Measurements from ENCODE around the gene RAD51B.

Gene RAD51B

DNA sequence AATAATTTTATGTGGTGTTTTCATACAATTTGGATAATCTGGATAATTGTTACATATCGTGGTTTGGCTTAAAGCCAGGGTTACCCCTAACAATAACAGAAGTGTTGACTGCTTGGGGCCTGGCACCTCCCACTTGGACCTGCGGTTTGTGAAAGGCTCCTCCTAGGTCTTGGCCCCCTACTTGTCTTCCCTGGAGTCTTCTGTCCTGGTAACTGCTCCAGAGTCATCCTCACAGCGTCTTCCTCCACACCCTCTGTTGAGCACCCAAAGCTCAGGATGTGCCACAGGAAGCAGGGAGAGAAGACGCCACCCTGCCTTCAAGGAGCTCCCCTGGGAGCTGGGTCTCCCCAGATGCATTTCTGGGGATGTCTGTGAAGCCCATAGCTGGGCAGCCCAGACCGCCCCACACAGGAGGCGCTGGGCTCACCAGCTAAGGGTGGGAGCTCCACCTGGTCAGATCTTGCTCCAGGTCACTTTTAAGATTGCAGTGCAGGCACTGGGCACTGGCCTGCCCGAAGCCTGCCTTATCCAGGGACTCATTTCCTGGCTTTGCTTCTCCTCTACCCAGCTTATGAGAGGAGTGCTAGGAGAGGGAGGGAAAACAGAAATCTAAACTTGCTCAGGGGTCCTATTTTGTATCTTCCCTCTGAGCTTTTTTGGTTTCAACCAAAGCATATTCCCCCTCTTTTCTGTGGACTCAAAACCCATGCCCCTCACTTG, 875.1 kb downstream of the RAD51B start:
- no peak for DNase-seq (ENCODE audit: low read depth in 1 of 2, low spot score in 1 of 2)
- no peaks in the 10 kb centered on the region for H3K27me3 ChIP-seq (ENCODE audit: insufficient read depth, poor library complexity, severe bottlenecking)
- no peak for TF ChIP-seq POLR2AphosphoS5 (IDR thresholded peaks at IDR 0.05; ENCODE audit: low read depth)
- TF ChIP-seq, protein P1, sequence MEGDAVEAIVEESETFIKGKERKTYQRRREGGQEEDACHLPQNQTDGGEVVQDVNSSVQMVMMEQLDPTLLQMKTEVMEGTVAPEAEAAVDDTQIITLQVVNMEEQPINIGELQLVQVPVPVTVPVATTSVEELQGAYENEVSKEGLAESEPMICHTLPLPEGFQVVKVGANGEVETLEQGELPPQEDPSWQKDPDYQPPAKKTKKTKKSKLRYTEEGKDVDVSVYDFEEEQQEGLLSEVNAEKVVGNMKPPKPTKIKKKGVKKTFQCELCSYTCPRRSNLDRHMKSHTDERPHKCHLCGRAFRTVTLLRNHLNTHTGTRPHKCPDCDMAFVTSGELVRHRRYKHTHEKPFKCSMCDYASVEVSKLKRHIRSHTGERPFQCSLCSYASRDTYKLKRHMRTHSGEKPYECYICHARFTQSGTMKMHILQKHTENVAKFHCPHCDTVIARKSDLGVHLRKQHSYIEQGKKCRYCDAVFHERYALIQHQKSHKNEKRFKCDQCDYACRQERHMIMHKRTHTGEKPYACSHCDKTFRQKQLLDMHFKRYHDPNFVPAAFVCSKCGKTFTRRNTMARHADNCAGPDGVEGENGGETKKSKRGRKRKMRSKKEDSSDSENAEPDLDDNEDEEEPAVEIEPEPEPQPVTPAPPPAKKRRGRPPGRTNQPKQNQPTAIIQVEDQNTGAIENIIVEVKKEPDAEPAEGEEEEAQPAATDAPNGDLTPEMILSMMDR (IDR thresholded peaks at IDR 0.05; ENCODE audit: insufficient read depth, low read length): no peak
- TF ChIP-seq, protein P2, sequence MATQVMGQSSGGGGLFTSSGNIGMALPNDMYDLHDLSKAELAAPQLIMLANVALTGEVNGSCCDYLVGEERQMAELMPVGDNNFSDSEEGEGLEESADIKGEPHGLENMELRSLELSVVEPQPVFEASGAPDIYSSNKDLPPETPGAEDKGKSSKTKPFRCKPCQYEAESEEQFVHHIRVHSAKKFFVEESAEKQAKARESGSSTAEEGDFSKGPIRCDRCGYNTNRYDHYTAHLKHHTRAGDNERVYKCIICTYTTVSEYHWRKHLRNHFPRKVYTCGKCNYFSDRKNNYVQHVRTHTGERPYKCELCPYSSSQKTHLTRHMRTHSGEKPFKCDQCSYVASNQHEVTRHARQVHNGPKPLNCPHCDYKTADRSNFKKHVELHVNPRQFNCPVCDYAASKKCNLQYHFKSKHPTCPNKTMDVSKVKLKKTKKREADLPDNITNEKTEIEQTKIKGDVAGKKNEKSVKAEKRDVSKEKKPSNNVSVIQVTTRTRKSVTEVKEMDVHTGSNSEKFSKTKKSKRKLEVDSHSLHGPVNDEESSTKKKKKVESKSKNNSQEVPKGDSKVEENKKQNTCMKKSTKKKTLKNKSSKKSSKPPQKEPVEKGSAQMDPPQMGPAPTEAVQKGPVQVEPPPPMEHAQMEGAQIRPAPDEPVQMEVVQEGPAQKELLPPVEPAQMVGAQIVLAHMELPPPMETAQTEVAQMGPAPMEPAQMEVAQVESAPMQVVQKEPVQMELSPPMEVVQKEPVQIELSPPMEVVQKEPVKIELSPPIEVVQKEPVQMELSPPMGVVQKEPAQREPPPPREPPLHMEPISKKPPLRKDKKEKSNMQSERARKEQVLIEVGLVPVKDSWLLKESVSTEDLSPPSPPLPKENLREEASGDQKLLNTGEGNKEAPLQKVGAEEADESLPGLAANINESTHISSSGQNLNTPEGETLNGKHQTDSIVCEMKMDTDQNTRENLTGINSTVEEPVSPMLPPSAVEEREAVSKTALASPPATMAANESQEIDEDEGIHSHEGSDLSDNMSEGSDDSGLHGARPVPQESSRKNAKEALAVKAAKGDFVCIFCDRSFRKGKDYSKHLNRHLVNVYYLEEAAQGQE (IDR thresholded peaks at IDR 0.05; ENCODE audit: insufficient replicate concordance, low read depth): no peak
- TF ChIP-seq SPI1 (IDR thresholded peaks at IDR 0.05; ENCODE audit: borderline replicate concordance, low read depth): no peak
- TF ChIP-seq GABPA (IDR thresholded peaks at IDR 0.05; ENCODE audit: low read depth): no peak
- no peak overlapping the region for H3K4me3 ChIP-seq (replicated peaks; ENCODE audit: insufficient read depth, low read length)
- H3K27ac ChIP-seq (replicated peaks): no peak overlapping the region

DNA sequence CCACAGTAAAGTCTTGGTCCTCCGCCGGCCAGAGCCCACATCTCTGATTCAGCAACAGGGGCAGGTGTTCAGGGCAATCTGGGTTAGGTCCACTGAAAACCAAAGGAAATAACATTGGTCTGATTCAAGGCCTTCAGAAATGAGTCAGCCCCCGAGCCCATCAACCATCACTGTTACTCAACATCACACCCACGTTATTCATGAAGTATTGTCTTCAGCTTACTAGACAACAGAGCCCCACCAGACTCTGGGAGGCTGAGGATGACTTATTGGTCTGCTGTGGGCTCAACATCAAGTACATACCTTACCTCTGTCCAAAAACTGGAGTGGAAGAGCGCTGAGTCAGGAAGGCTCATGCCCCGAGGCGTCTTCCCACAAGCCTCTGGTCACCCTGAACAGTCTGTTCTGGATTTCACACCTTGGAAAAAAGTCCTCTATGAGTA, 875.8 kb downstream of the RAD51B start:
- H3K4me3 ChIP-seq (replicated peaks; ENCODE audit: insufficient read depth, low read length): no peak overlapping the region
- H3K27ac ChIP-seq (replicated peaks): no peak overlapping the region
- no peak for DNase-seq (ENCODE audit: low read depth in 1 of 2, low spot score in 1 of 2)

DNA sequence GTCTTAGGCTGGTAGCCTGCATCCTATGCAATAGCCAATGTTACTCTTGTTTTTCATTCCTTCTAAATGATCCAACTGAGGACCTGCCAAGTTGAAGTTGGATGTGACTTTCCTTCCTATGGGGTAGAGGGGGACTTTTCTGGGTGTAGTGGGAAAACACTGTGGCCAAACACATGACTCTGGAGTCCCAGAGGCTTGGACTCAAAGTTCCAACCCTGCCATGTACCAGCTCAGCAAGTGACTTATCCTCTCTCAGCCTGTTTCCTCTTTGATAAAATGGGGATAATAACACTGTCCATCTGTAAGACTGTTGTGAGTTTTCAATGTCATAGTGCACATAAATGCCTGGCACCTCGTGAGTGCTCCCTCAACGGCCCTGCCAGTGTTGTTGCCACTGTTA, 876.3 kb downstream of the RAD51B start:
- H3K27me3 ChIP-seq (ENCODE audit: insufficient read depth, poor library complexity, severe bottlenecking): no peaks in the 10 kb centered on the region
- no peak overlapping the region for H3K27ac ChIP-seq (replicated peaks)
- DNase-seq (ENCODE audit: low read depth in 1 of 2, low spot score in 1 of 2): no peak
- H3K4me3 ChIP-seq (replicated peaks; ENCODE audit: insufficient read depth, low read length): no peak overlapping the region
- TF ChIP-seq POLR2AphosphoS5 (IDR thresholded peaks at IDR 0.05; ENCODE audit: low read depth): no peak
- TF ChIP-seq GABPA (IDR thresholded peaks at IDR 0.05; ENCODE audit: low read depth): no peak
- TF ChIP-seq, protein P2 (IDR thresholded peaks at IDR 0.05; ENCODE audit: insufficient replicate concordance, low read depth): no peak
- TF ChIP-seq, protein P1 (IDR thresholded peaks at IDR 0.05; ENCODE audit: insufficient read depth, low read length): no peak
- TF ChIP-seq SPI1 (IDR thresholded peaks at IDR 0.05; ENCODE audit: borderline replicate concordance, low read depth): no peak

More for the DNA sequence above, 875.8 kb downstream of the RAD51B start:
- H3K27me3 ChIP-seq (ENCODE audit: insufficient read depth, poor library complexity, severe bottlenecking): no peaks in the 10 kb centered on the region
- TF ChIP-seq SPI1 (IDR thresholded peaks at IDR 0.05; ENCODE audit: borderline replicate concordance, low read depth) (no peak), POLR2AphosphoS5 (IDR thresholded peaks at IDR 0.05; ENCODE audit: low read depth) (no peak), GABPA (IDR thresholded peaks at IDR 0.05; ENCODE audit: low read depth) (no peak)
- TF ChIP-seq, protein P2 (IDR thresholded peaks at IDR 0.05; ENCODE audit: insufficient replicate concordance, low read depth): no peak
- TF ChIP-seq, protein P1 (IDR thresholded peaks at IDR 0.05; ENCODE audit: insufficient read depth, low read length): no peak

Measured in HL-60 (cell line).